NOMO-1 treated with dmso at 0.1 percent for 144 hours (cell line): Measurements from ENCODE around the gene KCNQ1.

Experiments used
- DNase-seq: peaks from one replicate; lab custom pipeline; 2025; ENCODE audit not compliant: unreplicated experiment; lab: John Stamatoyannopoulos, UW

Gene KCNQ1

GRCh38 chr11:2423157-2424025, 21.4 kb upstream of the KCNQ1 start:
- DNase-seq: no peak

GRCh38 chr11:2424811-2425495, 19.9 kb upstream of the KCNQ1 start:
- DNase-seq: no peak

GRCh38 chr11:2425506-2425905, 19.3 kb upstream of the KCNQ1 start:
- no peak for DNase-seq

- DNase-seq: no peak
Observed at GRCh38 chr11:2426221-2426620, 18.6 kb upstream of the KCNQ1 start.

GRCh38 chr11:2426826-2427521, 17.8 kb upstream of the KCNQ1 start:
- DNase-seq: no peak

GRCh38 chr11:2427721-2428321, 17.0 kb upstream of the KCNQ1 start:
- no peak for DNase-seq

GRCh38 chr11:2428322-2428795, 16.4 kb upstream of the KCNQ1 start:
- DNase-seq: peak; percentile 52

GRCh38 chr11:2431395-2431794, 13.4 kb upstream of the KCNQ1 start:
- no peak for DNase-seq

- DNase-seq: no peak
Observed at GRCh38 chr11:2432171-2432621, 12.6 kb upstream of the KCNQ1 start.

- DNase-seq: no peak
Observed at GRCh38 chr11:2432628-2433071, 12.2 kb upstream of the KCNQ1 start.

GRCh38 chr11:2433106-2433925, 11.5 kb upstream of the KCNQ1 start:
- no peak for DNase-seq

- no peak for DNase-seq
Observed at GRCh38 chr11:2434008-2434407, 10.8 kb upstream of the KCNQ1 start.

- DNase-seq: no peak
Observed at GRCh38 chr11:2434506-2435255, 10.1 kb upstream of the KCNQ1 start.

- DNase-seq: no peak
Observed at GRCh38 chr11:2435288-2436012, 9.4 kb upstream of the KCNQ1 start.

- DNase-seq: no peak
Observed at GRCh38 chr11:2436013-2436520, 8.7 kb upstream of the KCNQ1 start.

GRCh38 chr11:2436521-2437031, 8.2 kb upstream of the KCNQ1 start:
- no peak for DNase-seq

GRCh38 chr11:2437516-2437915, 7.3 kb upstream of the KCNQ1 start:
- DNase-seq: no peak

GRCh38 chr11:2439820-2440219, 5.0 kb upstream of the KCNQ1 start:
- no peak for DNase-seq
